VCaP (cell line): ENCODE measurements around the gene SPOCK1.

ENCODE experiments used
- H3K27ac ChIP-seq: fragments of 450-650 bp; 2 replicates; pipeline ENCODE4 v1.5.1; 2017
- TF ChIP-seq, protein P1 (sequence below): fragments of 450-650 bp; conservative IDR thresholded peaks from 2 replicates; pipeline ENCODE4 v1.5.1; 2017; ENCODE audit warnings: mild to moderate bottlenecking, moderate library complexity

SPOCK1 gene

DNA sequence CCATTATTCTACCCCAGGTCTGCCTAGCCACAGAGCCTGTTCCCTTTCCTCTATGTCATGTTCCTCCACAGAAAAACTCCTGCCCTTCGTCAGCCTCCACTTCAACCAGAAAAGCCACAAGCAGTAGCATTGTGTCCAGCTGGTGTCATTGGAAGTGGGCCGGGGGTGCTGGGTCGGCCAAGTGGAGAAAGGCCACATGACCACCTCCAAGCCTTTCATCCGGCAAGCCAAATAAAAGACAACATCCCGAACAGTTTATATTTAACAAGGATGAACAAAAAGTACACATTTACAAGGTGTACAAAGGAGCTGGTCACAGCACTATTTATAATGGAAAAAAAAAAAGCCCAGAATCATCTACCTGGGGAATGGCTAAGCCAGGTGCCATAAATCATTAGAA lies 16.1 kb upstream of the SPOCK1 start:
- TF ChIP-seq, protein P1, sequence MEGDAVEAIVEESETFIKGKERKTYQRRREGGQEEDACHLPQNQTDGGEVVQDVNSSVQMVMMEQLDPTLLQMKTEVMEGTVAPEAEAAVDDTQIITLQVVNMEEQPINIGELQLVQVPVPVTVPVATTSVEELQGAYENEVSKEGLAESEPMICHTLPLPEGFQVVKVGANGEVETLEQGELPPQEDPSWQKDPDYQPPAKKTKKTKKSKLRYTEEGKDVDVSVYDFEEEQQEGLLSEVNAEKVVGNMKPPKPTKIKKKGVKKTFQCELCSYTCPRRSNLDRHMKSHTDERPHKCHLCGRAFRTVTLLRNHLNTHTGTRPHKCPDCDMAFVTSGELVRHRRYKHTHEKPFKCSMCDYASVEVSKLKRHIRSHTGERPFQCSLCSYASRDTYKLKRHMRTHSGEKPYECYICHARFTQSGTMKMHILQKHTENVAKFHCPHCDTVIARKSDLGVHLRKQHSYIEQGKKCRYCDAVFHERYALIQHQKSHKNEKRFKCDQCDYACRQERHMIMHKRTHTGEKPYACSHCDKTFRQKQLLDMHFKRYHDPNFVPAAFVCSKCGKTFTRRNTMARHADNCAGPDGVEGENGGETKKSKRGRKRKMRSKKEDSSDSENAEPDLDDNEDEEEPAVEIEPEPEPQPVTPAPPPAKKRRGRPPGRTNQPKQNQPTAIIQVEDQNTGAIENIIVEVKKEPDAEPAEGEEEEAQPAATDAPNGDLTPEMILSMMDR: no peak
- H3K27ac ChIP-seq: peak overlapping the region; percentile 92

- no peak overlapping the region for H3K27ac ChIP-seq
- TF ChIP-seq, protein P1: no peak
Measured at GRCh38 chr5:137510671-137511070, 11.5 kb upstream of the SPOCK1 start.

DNA sequence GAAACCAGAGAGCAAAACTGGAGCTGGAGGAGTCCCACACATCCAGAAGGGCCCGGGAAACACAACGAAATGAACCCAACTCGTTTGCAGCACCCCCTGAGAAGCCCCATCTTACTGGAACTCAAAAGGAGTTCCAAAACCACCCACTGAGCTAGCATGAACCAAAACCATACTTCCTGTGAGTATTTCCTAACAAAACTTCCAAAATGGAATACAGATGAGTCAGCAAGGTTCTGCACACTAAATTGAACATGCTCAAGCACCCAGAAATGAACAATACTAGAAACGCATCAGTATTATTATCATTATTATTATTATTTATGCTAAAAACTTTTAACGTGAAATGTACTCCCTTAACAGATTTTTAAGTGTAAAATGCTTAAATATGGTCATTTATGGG lies 8.0 kb upstream of the SPOCK1 start:
- no peak overlapping the region for H3K27ac ChIP-seq
- TF ChIP-seq, protein P1: no peak

DNA sequence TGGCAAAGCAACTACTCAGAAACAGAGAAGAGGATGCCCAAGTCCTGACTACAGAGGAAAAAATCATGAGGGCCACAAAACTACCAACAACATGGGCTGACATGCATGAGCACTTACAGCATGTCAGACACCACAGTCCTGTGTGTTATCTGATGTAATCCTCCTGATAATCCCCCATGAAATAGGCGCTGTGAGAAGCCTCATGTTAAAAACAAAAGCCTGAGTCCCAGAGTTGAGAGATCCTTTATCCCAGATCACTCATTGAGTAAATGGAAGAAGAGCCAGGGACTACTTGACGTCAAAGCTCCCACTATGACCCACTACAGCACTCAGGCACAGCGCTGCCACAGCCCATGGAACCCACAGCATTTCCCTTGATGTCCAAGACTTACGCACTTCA lies 7.2 kb upstream of the SPOCK1 start:
- no peak overlapping the region for H3K27ac ChIP-seq
- TF ChIP-seq, protein P1: no peak

DNA sequence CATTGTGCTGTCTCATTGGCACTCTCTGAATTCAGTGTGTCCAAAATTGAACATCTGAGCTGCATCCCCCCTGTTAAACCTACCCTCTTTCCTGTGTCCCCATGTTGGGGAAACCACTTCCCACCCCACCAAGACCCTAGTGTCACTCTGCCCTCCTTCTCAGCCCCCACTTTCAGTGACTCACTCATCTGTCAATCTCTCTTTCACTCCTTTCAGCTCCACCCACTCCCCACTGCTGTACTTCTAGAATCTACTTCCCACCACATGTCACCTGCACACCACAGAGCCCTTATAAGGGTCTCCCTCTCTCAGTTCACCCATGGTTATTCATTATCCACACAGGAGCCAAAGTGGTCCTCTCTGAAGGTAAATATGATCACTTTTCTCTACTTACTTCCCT lies 5.8 kb upstream of the SPOCK1 start:
- H3K27ac ChIP-seq: no peak overlapping the region
- TF ChIP-seq, protein P1: no peak

GRCh38 chr5:137503456-137503855 lies 4.3 kb upstream of the SPOCK1 start:
- H3K27ac ChIP-seq: no peak overlapping the region
- TF ChIP-seq, protein P1: no peak

GRCh38 chr5:137502632-137503031 lies 3.5 kb upstream of the SPOCK1 start:
- TF ChIP-seq, protein P1: no peak
- no peak overlapping the region for H3K27ac ChIP-seq
